Breast epithelium (tissue), 3 donors: ENCODE measurements around the gene PRKAA2.

ENCODE experiments used
- CTCF ChIP-seq, 3 donors: fragments of 450-650 bp; IDR thresholded peaks; one replicate each; pipeline ENCODE4 v1.5.1; 2016 to 2017; ENCODE audit warnings: antibody characterized with exemption in 3 of 3, mild to moderate bottlenecking in 3 of 3, moderate library complexity in 3 of 3
- POLR2A ChIP-seq: fragments of 450-650 bp; IDR thresholded peaks from one replicate; pipeline ENCODE4 v1.6.1; 2016; ENCODE audit warnings: antibody characterized with exemption, mild to moderate bottlenecking, moderate library complexity
- POLR2AphosphoS5 ChIP-seq, 3 donors: sonication (generic); formaldehyde crosslinking; IDR thresholded peaks; one replicate each; pipeline ENCODE4 v1.6.1; 2017; ENCODE audit warnings: antibody characterized with exemption in 3 of 3

- TF ChIP-seq CTCF (IDR thresholded peaks at IDR 0.05) (no peak), POLR2A (no peak), POLR2AphosphoS5 (IDR thresholded peaks at IDR 0.05) (no peak)
Measured at GRCh38 chr1:56626546-56626945, 18.6 kb upstream of the PRKAA2 start.
